Activated CD8-positive, alpha-beta memory T cell treated with anti-CD3 and anti-CD28 coated beads for 1 hour (primary cell): ENCODE results near the gene NISCH.

Experiments used
- DNase-seq, 2 donors: peaks; one replicate each; pipeline ENCODE4 v3.0.0-alpha.2; 2020; ENCODE audit warnings: low read depth in 1 of 2; ENCODE audit errors: extremely low read depth in 1 of 2

NISCH gene

GRCh38 chr3:52470920-52471319 is 15.5 kb downstream of the NISCH start:
- no peak for DNase-seq

- no peak for DNase-seq
Measured at GRCh38 chr3:52471371-52472238, 16.2 kb downstream of the NISCH start.

- DNase-seq: no peak
Measured at GRCh38 chr3:52472239-52473000, 17.0 kb downstream of the NISCH start.

- DNase-seq: no peak
Measured at GRCh38 chr3:52473026-52473425, 17.6 kb downstream of the NISCH start.

GRCh38 chr3:52477076-52477795 is 21.8 kb downstream of the NISCH start:
- no peak for DNase-seq

GRCh38 chr3:52477796-52478095 is 22.3 kb downstream of the NISCH start:
- no peak for DNase-seq

- no peak for DNase-seq
Measured at GRCh38 chr3:52479037-52479876, 23.9 kb downstream of the NISCH start.

GRCh38 chr3:52479877-52480575 is 24.6 kb downstream of the NISCH start:
- DNase-seq: no peak

- DNase-seq: no peak
Measured at GRCh38 chr3:52480768-52481715, 25.6 kb downstream of the NISCH start.

- no peak for DNase-seq
Measured at GRCh38 chr3:52481819-52482521, 26.6 kb downstream of the NISCH start.

GRCh38 chr3:52483081-52483480 is 27.7 kb downstream of the NISCH start:
- no peak for DNase-seq

GRCh38 chr3:52483577-52484381 is 28.4 kb downstream of the NISCH start:
- DNase-seq: no peak

- DNase-seq: no peak
Measured at GRCh38 chr3:52484680-52485461, 29.5 kb downstream of the NISCH start.

GRCh38 chr3:52487050-52487787 is 31.8 kb downstream of the NISCH start:
- no peak for DNase-seq

- no peak for DNase-seq
Measured at GRCh38 chr3:52487788-52488691, 32.6 kb downstream of the NISCH start.
